Measurements from ENCODE around the gene KDM2A. TPM values are rescaled to one million over a fixed set of nuclear protein-coding genes. Genes with fewer than 3 reads are reported as not detected.
"Not testable (repeated sequence)": the region's sequence is repeated elsewhere in the genome, so short reads cannot be mapped to it uniquely, and the experiment has no call there.

KDM2A gene
- total RNA-seq, 1 donor from 2014 or later = 31.7 TPM

GRCh38 chr11:67167091-67167490 is 48.0 kb downstream of the KDM2A start:
- DNase-seq (ENCODE audit: low read depth in 2 of 2) = no peak

- DNase-seq (ENCODE audit: low read depth in 2 of 2) = no peak
Measured at GRCh38 chr11:67167719-67168118, 48.7 kb downstream of the KDM2A start.

GRCh38 chr11:67168911-67169310 is 49.8 kb downstream of the KDM2A start:
- DNase-seq (ENCODE audit: low read depth in 2 of 2) = not testable (repeated sequence)

- no peak for DNase-seq (ENCODE audit: low read depth in 2 of 2)
Measured at GRCh38 chr11:67174311-67174710, 55.2 kb downstream of the KDM2A start.

- DNase-seq (ENCODE audit: low read depth in 2 of 2) = no peak
Measured at GRCh38 chr11:67177399-67178281, 58.6 kb downstream of the KDM2A start.

GRCh38 chr11:67178421-67178820 is 59.4 kb downstream of the KDM2A start:
- no peak for DNase-seq (ENCODE audit: low read depth in 2 of 2)

GRCh38 chr11:67178878-67179277 is 59.8 kb downstream of the KDM2A start:
- DNase-seq (ENCODE audit: low read depth in 2 of 2) = no peak

- peak in 1 of 2 donors; percentile 7 for DNase-seq (ENCODE audit: low read depth in 2 of 2)
Measured at GRCh38 chr11:67179892-67180490, 60.9 kb downstream of the KDM2A start.

GRCh38 chr11:67194096-67194495 is 75.0 kb downstream of the KDM2A start:
- DNase-seq (ENCODE audit: low read depth in 2 of 2) = no peak

GRCh38 chr11:67195971-67196456 is 77.0 kb downstream of the KDM2A start:
- no peak for DNase-seq (ENCODE audit: low read depth in 2 of 2)

- DNase-seq (ENCODE audit: low read depth in 2 of 2) = no peak
Measured at GRCh38 chr11:67197606-67198005, 78.5 kb downstream of the KDM2A start.

- not testable (repeated sequence) for DNase-seq (ENCODE audit: low read depth in 2 of 2)
Measured at GRCh38 chr11:67198781-67199180, 79.7 kb downstream of the KDM2A start.

GRCh38 chr11:67199751-67200150 is 80.7 kb downstream of the KDM2A start:
- no peak for DNase-seq (ENCODE audit: low read depth in 2 of 2)

GRCh38 chr11:67202028-67202427 is 83.0 kb downstream of the KDM2A start:
- DNase-seq (ENCODE audit: low read depth in 2 of 2) = no peak

- DNase-seq (ENCODE audit: low read depth in 2 of 2) = no peak
Measured at GRCh38 chr11:67204822-67205221, 85.8 kb downstream of the KDM2A start.

- DNase-seq (ENCODE audit: low read depth in 2 of 2) = not testable (repeated sequence)
Measured at GRCh38 chr11:67209222-67209621, 90.2 kb downstream of the KDM2A start.

GRCh38 chr11:67211656-67212436 is 92.8 kb downstream of the KDM2A start:
- DNase-seq (ENCODE audit: low read depth in 2 of 2) = no peak

- DNase-seq (ENCODE audit: low read depth in 2 of 2) = no peak
Measured at GRCh38 chr11:67213178-67213621, 94.1 kb downstream of the KDM2A start.

GRCh38 chr11:67227726-67228125 is 108.7 kb downstream of the KDM2A start:
- DNase-seq (ENCODE audit: low read depth in 2 of 2) = no peak

GRCh38 chr11:67230406-67230805 is 111.3 kb downstream of the KDM2A start:
- no peak for DNase-seq (ENCODE audit: low read depth in 2 of 2)

- no peak for DNase-seq (ENCODE audit: low read depth in 2 of 2)
Measured at GRCh38 chr11:67230886-67231285, 111.8 kb downstream of the KDM2A start.
